SK-N-SH (cell line): Measurements from ENCODE around the gene TAB2. TPM values are rescaled to one million over a fixed set of nuclear protein-coding genes. Genes with fewer than 3 reads are reported as not detected.
A peak's percentile ranks its signal among the peaks of the same experiment; 100 is the strongest.

Source experiments
- CTCF ChIA-PET: fragments of 300-600, 350-600 bp; formaldehyde crosslinking; extraction: SDS; loops from one replicate; lab custom pipeline; 2021; lab: Yijun Ruan, JAX
- POLR2A ChIA-PET: fragments of 350-600 bp; sonication (Branson Sonifier 250); formaldehyde crosslinking; extraction: SDS; loops from one replicate; lab custom pipeline; 2020; ENCODE audit warnings: antibody characterized with exemption, inconsistent platforms; lab: Yijun Ruan, JAX
- DNase-seq: peaks from one replicate; pipeline ENCODE4 v3.0.0; 2012
- H2AFZ ChIP-seq: fragments of 200-600 bp; sonication (generic); 2 replicates; pipeline ENCODE4 v1.8.1; 2016; ENCODE audit warnings: antibody characterized with exemption, mild to moderate bottlenecking, low read depth
- H3F3A ChIP-seq: fragments of 200-600 bp; sonication (generic); replicated peaks from 2 replicates; pipeline ENCODE3; 2016; ENCODE audit warnings: antibody characterized with exemption, mild to moderate bottlenecking; ENCODE audit not compliant: insufficient read depth
- H3K27ac ChIP-seq, 2 experiments: fragments of 200-500 bp in 1 of 2; fragments of 200-600 bp in 1 of 2; sonication (Bioruptor generic) in 1 of 2; sonication (generic), shearing (Covaris generic) in 1 of 2; 2 replicates each; pipeline versions ENCODE4 v1.5.1 to v1.6.1; 2014 to 2016; ENCODE audit warnings: low read depth in 2 of 2, inconsistent platforms in 1 of 2, low read length in 1 of 2, mild to moderate bottlenecking in 1 of 2, mixed read lengths in 1 of 2
- H3K27me3 ChIP-seq: fragments of 200-600 bp; sonication (generic), shearing (Covaris generic); 2 replicates; pipeline ENCODE4 v1.6.1; 2016; ENCODE audit warnings: mixed run types; ENCODE audit not compliant: insufficient read depth
- H3K36me3 ChIP-seq, 2 experiments: fragments of 200-500 bp in 1 of 2; fragments of 200-600 bp in 1 of 2; sonication (Bioruptor generic) in 1 of 2; sonication (generic) in 1 of 2; replicated peaks in 1 of 2; 2 replicates each; pipeline versions ENCODE3 to v1.5.1; 2014 to 2016; ENCODE audit warnings: low read length in 1 of 2, mild to moderate bottlenecking in 1 of 2; ENCODE audit not compliant: insufficient read depth in 2 of 2, control insufficient read depth in 1 of 2
- H3K4me1 ChIP-seq, 2 experiments: fragments of 200-500 bp in 1 of 2; fragments of 200-600 bp in 1 of 2; sonication (Bioruptor generic) in 1 of 2; sonication (generic), shearing (Covaris generic) in 1 of 2; 2 replicates each; pipeline versions ENCODE4 v1.5.1 to v1.6.1; 2014 to 2016; ENCODE audit warnings: low read depth in 1 of 2, low read length in 1 of 2, mixed run types in 1 of 2; ENCODE audit not compliant: insufficient read depth in 2 of 2, control insufficient read depth in 1 of 2
- H3K4me2 ChIP-seq: fragments of 200-600 bp; sonication (generic), shearing (Covaris generic); 2 replicates; pipeline ENCODE4 v1.6.1; 2017; ENCODE audit warnings: mixed run types
- H3K4me3 ChIP-seq, 2 experiments: fragments of 200-500 bp in 1 of 2; fragments of 200-600 bp in 1 of 2; sonication (Bioruptor generic) in 1 of 2; sonication (generic), shearing (Covaris generic) in 1 of 2; 2 replicates each; pipeline versions ENCODE4 v1.5.1 to v1.8.1; 2014 to 2016; ENCODE audit warnings: low read depth in 2 of 2, inconsistent platforms in 1 of 2, low read length in 1 of 2, mild to moderate bottlenecking in 1 of 2, mixed read lengths in 1 of 2, moderate library complexity in 1 of 2
- H3K79me2 ChIP-seq: fragments of 200-600 bp; sonication (generic); 2 replicates; pipeline ENCODE4 v1.8.1; 2017; ENCODE audit warnings: mild to moderate bottlenecking; ENCODE audit not compliant: insufficient read depth
- H3K9ac ChIP-seq: fragments of 200-600 bp; sonication (generic); 2 replicates; pipeline ENCODE4 v1.6.1; 2017; ENCODE audit warnings: mixed run types
- H3K9me2 ChIP-seq: fragments of 200-600 bp; sonication (generic); 2 replicates; pipeline ENCODE4 v1.6.1; 2017; ENCODE audit warnings: mixed run types
- H3K9me3 ChIP-seq: fragments of 200-600 bp; sonication (generic); 2 replicates; pipeline ENCODE4 v1.6.1; 2017; ENCODE audit warnings: mixed run types, mild to moderate bottlenecking, moderate library complexity
- H4K20me1 ChIP-seq: fragments of 200-600 bp; sonication (generic); 2 replicates; pipeline ENCODE4 v1.6.1; 2017; ENCODE audit warnings: mild to moderate bottlenecking, mixed run types; ENCODE audit not compliant: insufficient read depth
- CTCF ChIP-seq: fragments of 200-600 bp; sonication (generic); IDR thresholded peaks from 2 replicates; pipeline ENCODE4 v1.6.1; 2017; ENCODE audit warnings: antibody characterized with exemption, mild to moderate bottlenecking, moderate library complexity
- FOSL2 ChIP-seq: IDR thresholded peaks from 2 replicates; pipeline ENCODE4 v1.4.0; 2012; ENCODE audit warnings: low read depth, mild to moderate bottlenecking, moderate library complexity, borderline replicate concordance
- FOXJ3 ChIP-seq: sonication (generic); formaldehyde crosslinking; IDR thresholded peaks from 2 replicates; pipeline ENCODE4 v1.5.1; 2020; ENCODE audit warnings: mild to moderate bottlenecking, missing genetic modification reagents
- FOXM1 ChIP-seq: IDR thresholded peaks from 2 replicates; pipeline ENCODE4 v1.4.0; 2012; ENCODE audit warnings: low read depth, mild to moderate bottlenecking
- GABPA ChIP-seq: IDR thresholded peaks from 2 replicates; pipeline ENCODE4 v1.4.0; 2012; ENCODE audit warnings: low read depth, mild to moderate bottlenecking
- GATA2 ChIP-seq: sonication (generic); formaldehyde crosslinking; IDR thresholded peaks from 2 replicates; pipeline ENCODE4 v1.5.0; 2020; ENCODE audit warnings: mild to moderate bottlenecking, missing genetic modification reagents
- MAX ChIP-seq: IDR thresholded peaks from 2 replicates; pipeline ENCODE4 v1.4.0; 2012; ENCODE audit warnings: low read depth
- NFIC ChIP-seq: IDR thresholded peaks from 2 replicates; pipeline ENCODE4 v1.4.0; 2012; ENCODE audit warnings: borderline replicate concordance
- NRF1 ChIP-seq: IDR thresholded peaks from 2 replicates; pipeline ENCODE4 v1.6.1; 2012; ENCODE audit warnings: low read depth, mild to moderate bottlenecking, low read length
- PBX3 ChIP-seq: IDR thresholded peaks from 2 replicates; pipeline ENCODE4; 2012
- REST ChIP-seq: IDR thresholded peaks from 2 replicates; pipeline ENCODE4 v1.6.1; 2012; ENCODE audit warnings: mild to moderate bottlenecking, low read depth, low read length, moderate library complexity
- RFX5 ChIP-seq: IDR thresholded peaks from 2 replicates; pipeline ENCODE4 v1.6.1; 2012; ENCODE audit warnings: mild to moderate bottlenecking, improper control_type of control experiment, low read length
- RXRA ChIP-seq: IDR thresholded peaks from 2 replicates; pipeline ENCODE4 v1.4.0; 2012; ENCODE audit warnings: low read depth, mild to moderate bottlenecking, borderline replicate concordance
- SMC3 ChIP-seq: IDR thresholded peaks from 2 replicates; pipeline ENCODE4 v1.6.1; 2012; ENCODE audit warnings: low read depth, low read length, improper control_type of control experiment
- ZBTB33 ChIP-seq: IDR thresholded peaks from 2 replicates; pipeline ENCODE4 v1.4.0; 2012; ENCODE audit warnings: low read depth, borderline replicate concordance
- WGBS: methylation state at CpG from one replicate; pipeline ENCODE4 v1.1.6; 2017; ENCODE audit warnings: low lambda C conversion rate; 5-methylcytosine and 5-hydroxymethylcytosine counted together
- polyA plus RNA-seq, 3 experiments: library from polyadenylated mRNA; depleted of rRNA; stranded (reverse); fragments of >200 nt; gene quantifications; 2 replicates each; pipeline ENCODE4 v1.2.3, GENCODE V29; 2012

TAB2 gene
- polyA plus RNA-seq, 1 of the 3 experiments (the other 2 are of a cell fraction), result 24.4 TPM

GRCh38 chr6:149337320-149337719, 19.8 kb downstream of the TAB2 start:
- ChIA-PET POLR2A (no interaction called here), CTCF (interaction anchor here (1.4 to 1.6 kb wide), 3 partner anchors 9 to 16 kb away, joined by 4 to 7 read pairs (median 5); no protein-coding TSS in a partner anchor)
- H3K9me3 ChIP-seq, result no peaks in the 10 kb centered on the region
- no peaks in the 10 kb centered on the region for H3K27me3 ChIP-seq
- no peak overlapping the region for H3K4me3 ChIP-seq
- no peaks in the 10 kb centered on the region for H3K9me2 ChIP-seq
- peaks cover 21 to 31% of the 10 kb centered on the region in 2 experiments for H3K4me1 ChIP-seq
- no peak for TF ChIP-seq PBX3
- TF ChIP-seq NRF1, result no peak
- TF ChIP-seq NFIC, result no peak
- no peak for TF ChIP-seq CTCF
- no peak for TF ChIP-seq FOSL2
- TF ChIP-seq FOXJ3 (CRISPR knock-in tag), result no peak
- no peak for TF ChIP-seq SMC3
- TF ChIP-seq REST, result no peak
- no peak for TF ChIP-seq RFX5
- TF ChIP-seq FOXM1, result no peak
- peaks cover 0 to under 1% of the 10 kb centered on the region in 2 experiments for H3K36me3 ChIP-seq
- H3K27ac ChIP-seq, result peak overlapping the region; percentile 67 to 70; a peak in 3 of 4 replicates
- no peak for DNase-seq
- 94% methylated on average over 1 of the region's 1 CpG for WGBS
- H3K79me2 ChIP-seq, result peaks cover 100% of the 10 kb centered on the region
- no peak overlapping the region for H2AFZ ChIP-seq
- peaks cover 88% of the 10 kb centered on the region for H4K20me1 ChIP-seq
- no peak overlapping the region for H3K9ac ChIP-seq
- H3F3A ChIP-seq, result peaks cover 17% of the 10 kb centered on the region
- no peak overlapping the region; the same call in 1 of the 2 replicates for H3K4me2 ChIP-seq

GRCh38 chr6:149340200-149340599, 22.7 kb downstream of the TAB2 start:
- Histone ChIP-seq H3K9me2 (no peaks in the 10 kb centered on the region), H3F3A (peaks cover 8% of the 10 kb centered on the region), H3K27ac (no peak overlapping the region), H3K4me1 (peaks cover 19% of the 10 kb centered on the region in 2 experiments; a peak in 3 of 4 replicates), H3K9ac (no peak overlapping the region), H3K4me2 (no peak overlapping the region), H3K36me3 (peaks cover 0 to 15% of the 10 kb centered on the region in 2 experiments), H3K9me3 (no peaks in the 10 kb centered on the region), H3K79me2 (peaks cover 100% of the 10 kb centered on the region), H4K20me1 (peaks cover 92% of the 10 kb centered on the region), H2AFZ (no peak overlapping the region), H3K27me3 (no peaks in the 10 kb centered on the region), H3K4me3 (no peak overlapping the region)
- POLR2A ChIA-PET, result no interaction called here
- CTCF ChIA-PET, result no interaction called here
- WGBS, result 92% methylated on average over 4 of the region's 4 CpGs
- no peak for TF ChIP-seq GABPA
- no peak for TF ChIP-seq NRF1
- TF ChIP-seq PBX3, result no peak
- no peak for TF ChIP-seq GATA2 (CRISPR knock-in tag)
- TF ChIP-seq MAX, result no peak
- TF ChIP-seq ZBTB33, result no peak
- TF ChIP-seq RFX5, result no peak
- no peak for TF ChIP-seq FOSL2
- TF ChIP-seq FOXM1, result no peak
- TF ChIP-seq RXRA, result no peak
- no peak for DNase-seq
